ENCODE data around the gene ADORA2B. TPM values are rescaled to one million over a fixed set of nuclear protein-coding genes. Genes with fewer than 3 reads are reported as not detected.

The ADORA2B gene
- total and polyA plus RNA-seq, 2 experiments from 2014 or later, result 3.3 to 7.9 TPM

- TF ChIP-seq CTCF (conservative IDR thresholded peaks at IDR 0.05; ENCODE audit: low read depth in 2 of 2), result no peak
- no peak for TF ChIP-seq POLR2AphosphoS5 (IDR thresholded peaks at IDR 0.05; ENCODE audit: low read depth)
Measured at GRCh38 chr17:15942207-15942833, 2.6 kb upstream of the ADORA2B start (continued).

GRCh38 chr17:15943971-15944758 is 765 bp upstream of the ADORA2B start:
- peaks cover 46% of the 10 kb centered on the region for H3K27me3 ChIP-seq (ENCODE audit: insufficient read depth)
- Mint-ChIP-seq H3K4me1 (peaks cover 11% of the 10 kb centered on the region), H3K36me3 (ENCODE audit: low read depth) (no peaks in the 10 kb centered on the region; the same call in 2 of the 3 replicates), H3K9me3 (peaks cover 3% of the 10 kb centered on the region; the same call in 1 of the 3 replicates), H3K27ac (no peak overlapping the region), H3K4me3 (peak overlapping the region; percentile 67), H3K27me3 (ENCODE audit: insufficient read depth, low read depth, poor library complexity) (peaks cover 36% of the 10 kb centered on the region)
- H3K4me3 ChIP-seq, result peak overlapping the region; percentile 75
- H3F3A ChIP-seq (replicated peaks; ENCODE audit: low read depth), result peaks cover 2% of the 10 kb centered on the region; the same call in 1 of the 2 replicates
- peak overlapping the region; percentile 78 for H2AFZ ChIP-seq
- peaks cover 6% of the 10 kb centered on the region; the same call in 1 of the 2 replicates for H3K4me1 ChIP-seq (ENCODE audit: insufficient read depth)
- no peaks in the 10 kb centered on the region for H3K36me3 ChIP-seq (ENCODE audit: insufficient read depth)
- peak overlapping the region; percentile 88 for H3K4me2 ChIP-seq
- no peaks in the 10 kb centered on the region for H4K20me1 ChIP-seq (replicated peaks; ENCODE audit: insufficient read depth)
- peak; percentile 69 for ATAC-seq
- no peak overlapping the region for H3K27ac ChIP-seq (ENCODE audit: low read depth)
- peak; percentile 66 for DNase-seq (ENCODE audit: low spot score)
- H3K79me2 ChIP-seq (replicated peaks; ENCODE audit: insufficient read depth), result no peaks in the 10 kb centered on the region
- no peaks in the 10 kb centered on the region for H3K9me2 ChIP-seq (ENCODE audit: insufficient read depth)
- no peak for TF ChIP-seq CTCF (conservative IDR thresholded peaks at IDR 0.05; ENCODE audit: low read depth in 2 of 2)
- TF ChIP-seq STAT1 (IDR thresholded peaks at IDR 0.05; ENCODE audit: unreplicated experiment), result no peak
- TF ChIP-seq ZNF331 (CRISPR knock-in tag; IDR thresholded peaks at IDR 0.05; ENCODE audit: low read depth), result no peak
- TF ChIP-seq CREB1 (CRISPR knock-in tag; IDR thresholded peaks at IDR 0.05; ENCODE audit: low read depth), result no peak
- no peak for TF ChIP-seq ETS1 (IDR thresholded peaks at IDR 0.05)
- TF ChIP-seq EZH2phosphoT487 (IDR thresholded peaks at IDR 0.05; ENCODE audit: unreplicated experiment), result no peak
- no peak for TF ChIP-seq EZH2 (IDR thresholded peaks at IDR 0.05; ENCODE audit: low read depth, unreplicated experiment)
- TF ChIP-seq POLR2AphosphoS5 (IDR thresholded peaks at IDR 0.05; ENCODE audit: low read depth), result no peak
- TF ChIP-seq ZNF462 (CRISPR knock-in tag; IDR thresholded peaks at IDR 0.05), result no peak
